GM19328 (cell line): Measurements from ENCODE around the gene SLC25A2.
A peak's percentile ranks its signal among the peaks of the same experiment; 100 is the strongest.
"Not testable (repeated sequence)": the region's sequence is repeated elsewhere in the genome, so short reads cannot be mapped to it uniquely, and the experiment has no call there.

Experiments used
- ATAC-seq: cut with Tn5 transposase; IDR thresholded peaks from one replicate; pipeline ENCODE4 v1.9.1; 2021; ENCODE audit warnings: mild to moderate bottlenecking, moderate library complexity; ENCODE audit not compliant: unreplicated experiment

Gene SLC25A2

DNA sequence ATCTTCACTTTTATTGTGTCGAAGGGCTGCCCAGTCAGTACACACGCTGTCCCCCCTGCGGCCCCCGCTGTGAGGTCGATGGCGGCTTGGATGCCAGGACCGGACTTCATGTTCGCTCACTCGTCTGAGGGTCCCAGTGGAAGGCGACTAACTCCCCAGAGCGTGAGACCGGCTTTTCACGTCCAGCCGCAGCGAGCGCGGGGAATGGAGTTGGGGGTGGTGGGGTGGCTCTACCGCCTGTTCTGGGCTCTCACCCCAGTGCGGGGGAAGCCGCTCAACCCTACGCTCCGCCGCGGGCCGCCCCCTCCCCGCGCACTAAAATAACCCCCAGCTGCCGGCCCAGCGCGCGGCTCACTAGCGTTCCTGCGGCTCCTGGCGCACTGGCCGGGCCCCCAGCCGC lies at the start of gene SLC25A2:
Gene SLC25A2 (minus strand): TSS at position 294 of the 400 bp plus-strand sequence. CDS start 184 bp downstream, at position 110.
- no peak for ATAC-seq

GRCh38 chr5:141351591-141351990 lies 47.7 kb upstream of the SLC25A2 start:
- ATAC-seq: no peak

DNA sequence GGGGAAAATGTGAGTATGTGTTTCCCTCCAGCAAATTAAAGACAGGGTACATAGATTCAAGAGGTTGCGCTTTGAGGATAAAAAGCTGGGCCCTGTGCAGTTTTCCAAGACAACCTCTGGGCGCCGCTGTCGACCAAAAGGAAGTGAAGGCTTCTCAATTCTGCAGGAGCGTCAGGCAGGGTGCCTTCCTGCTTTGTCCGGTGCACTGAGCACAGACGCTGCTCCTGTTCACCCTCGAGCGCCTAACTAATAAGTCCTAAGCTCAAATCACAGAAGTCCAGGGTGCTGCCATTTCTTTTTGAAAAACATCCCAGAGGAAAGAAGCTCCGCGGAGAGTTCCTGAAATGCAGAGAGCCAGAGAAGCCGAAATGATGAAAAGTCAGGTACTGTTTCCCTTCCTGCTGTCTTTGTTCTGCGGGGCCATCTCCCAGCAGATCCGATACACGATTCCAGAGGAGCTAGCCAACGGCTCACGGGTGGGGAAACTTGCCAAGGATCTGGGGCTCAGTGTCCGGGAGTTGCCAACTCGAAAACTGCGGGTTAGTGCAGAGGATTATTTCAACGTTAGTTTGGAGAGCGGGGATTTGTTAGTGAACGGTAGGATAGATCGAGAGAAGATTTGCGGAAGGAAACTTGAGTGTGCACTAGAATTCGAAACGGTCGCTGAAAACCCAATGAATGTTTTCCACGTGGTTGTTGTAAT lies 46.2 kb upstream of the SLC25A2 start, which contains the start of gene PCDHGB1:
Gene PCDHGB1 (plus strand): TSS at position 183 of the 703 bp plus-strand sequence. CDS start 162 bp downstream, at position 345.
- no peak for ATAC-seq

GRCh38 chr5:141346017-141346416 lies 42.2 kb upstream of the SLC25A2 start:
- ATAC-seq: not testable (repeated sequence)

- ATAC-seq: no peak
These were observed 41.5 kb upstream of the SLC25A2 start for GRCh38 chr5:141345327-141345726.

GRCh38 chr5:141343953-141344463 lies 40.2 kb upstream of the SLC25A2 start:
- no peak for ATAC-seq

GRCh38 chr5:141343242-141343952 lies 39.5 kb upstream of the SLC25A2 start, which contains the start of gene PCDHGA3:
PCDHGA3 (plus strand) TSS chr5:141343829; CDS start chr5:141344034, 205 bp downstream.
- no peak for ATAC-seq

DNA sequence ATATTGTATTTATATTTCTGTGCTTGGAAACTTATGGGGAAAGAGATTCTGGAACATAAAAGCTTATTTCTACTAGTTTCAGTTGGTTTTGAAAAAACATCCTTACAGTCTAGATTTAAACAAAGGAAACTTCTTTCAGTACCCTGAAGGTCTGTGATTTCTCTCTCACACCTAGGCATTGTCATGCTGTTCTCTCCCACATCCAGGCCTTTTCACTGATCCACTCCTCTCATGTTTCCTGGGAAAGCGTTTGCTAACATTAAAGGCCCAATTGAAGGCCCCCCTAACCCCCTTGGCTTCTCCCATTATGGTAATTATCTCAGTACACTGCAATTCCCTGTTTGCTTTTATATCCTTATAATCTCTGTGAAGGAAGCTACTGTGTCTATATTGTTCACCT lies 38.9 kb upstream of the SLC25A2 start:
- ATAC-seq: no peak

DNA sequence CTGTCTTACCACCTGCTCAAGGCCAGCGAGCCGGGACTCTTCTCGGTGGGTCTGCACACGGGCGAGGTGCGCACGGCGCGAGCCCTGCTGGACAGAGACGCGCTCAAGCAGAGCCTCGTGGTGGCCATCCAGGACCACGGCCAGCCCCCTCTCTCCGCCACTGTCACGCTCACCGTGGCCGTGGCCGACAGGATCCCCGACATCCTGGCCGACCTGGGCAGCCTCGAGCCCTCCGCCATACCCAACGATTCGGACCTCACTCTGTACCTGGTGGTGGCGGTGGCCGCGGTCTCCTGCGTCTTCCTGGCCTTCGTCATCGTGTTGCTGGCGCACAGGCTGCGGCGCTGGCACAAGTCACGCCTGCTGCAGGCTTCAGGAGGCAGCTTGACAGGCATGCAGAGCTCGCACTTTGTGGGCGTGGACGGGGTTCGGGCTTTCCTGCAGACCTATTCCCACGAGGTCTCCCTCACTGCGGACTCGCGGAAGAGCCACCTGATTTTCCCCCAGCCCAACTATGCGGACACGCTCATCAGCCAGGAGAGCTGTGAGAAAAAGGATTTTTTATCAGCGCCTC lies 37.0 kb upstream of the SLC25A2 start:
- not testable (repeated sequence) for ATAC-seq

DNA sequence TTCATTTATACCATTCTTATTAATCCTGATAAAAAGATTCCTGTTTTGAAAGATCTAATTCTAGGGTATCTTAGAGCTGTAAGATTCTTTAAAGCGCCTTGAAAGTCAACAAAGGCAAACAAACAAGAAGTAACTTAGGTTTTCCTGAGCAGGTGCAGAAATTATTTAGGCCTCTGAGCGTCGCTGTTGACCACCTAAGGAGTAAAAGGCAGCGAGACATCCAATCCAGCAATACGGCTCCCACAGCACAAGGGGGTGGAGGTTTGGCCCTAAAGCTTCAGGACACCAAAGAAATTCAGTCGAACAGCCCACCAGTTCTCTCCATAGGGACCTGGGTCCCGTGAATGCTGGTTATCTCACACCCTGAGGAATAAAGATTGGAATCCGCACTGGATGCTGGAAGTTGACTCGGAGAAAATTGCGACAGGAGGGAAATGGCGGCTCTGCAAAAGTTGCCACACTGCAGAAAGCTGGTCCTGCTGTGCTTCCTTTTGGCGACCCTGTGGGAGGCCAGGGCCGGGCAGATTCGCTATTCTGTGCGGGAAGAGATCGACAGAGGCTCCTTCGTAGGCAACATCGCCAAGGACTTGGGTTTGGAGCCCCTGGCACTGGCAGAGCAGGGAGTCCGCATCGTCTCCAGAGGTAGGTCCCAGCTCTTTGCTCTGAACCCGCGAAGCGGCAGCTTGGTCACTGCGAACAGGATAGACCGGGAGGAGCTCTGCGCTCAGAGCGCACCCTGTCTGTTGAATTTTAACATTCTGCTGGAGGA lies 34.9 kb upstream of the SLC25A2 start, which contains the start of gene PCDHGA2:
Gene PCDHGA2 (plus strand): TSS at position 223 of the 769 bp plus-strand sequence.
- no peak for ATAC-seq

GRCh38 chr5:141332571-141332970 lies 28.7 kb upstream of the SLC25A2 start:
- not testable (repeated sequence) for ATAC-seq

DNA sequence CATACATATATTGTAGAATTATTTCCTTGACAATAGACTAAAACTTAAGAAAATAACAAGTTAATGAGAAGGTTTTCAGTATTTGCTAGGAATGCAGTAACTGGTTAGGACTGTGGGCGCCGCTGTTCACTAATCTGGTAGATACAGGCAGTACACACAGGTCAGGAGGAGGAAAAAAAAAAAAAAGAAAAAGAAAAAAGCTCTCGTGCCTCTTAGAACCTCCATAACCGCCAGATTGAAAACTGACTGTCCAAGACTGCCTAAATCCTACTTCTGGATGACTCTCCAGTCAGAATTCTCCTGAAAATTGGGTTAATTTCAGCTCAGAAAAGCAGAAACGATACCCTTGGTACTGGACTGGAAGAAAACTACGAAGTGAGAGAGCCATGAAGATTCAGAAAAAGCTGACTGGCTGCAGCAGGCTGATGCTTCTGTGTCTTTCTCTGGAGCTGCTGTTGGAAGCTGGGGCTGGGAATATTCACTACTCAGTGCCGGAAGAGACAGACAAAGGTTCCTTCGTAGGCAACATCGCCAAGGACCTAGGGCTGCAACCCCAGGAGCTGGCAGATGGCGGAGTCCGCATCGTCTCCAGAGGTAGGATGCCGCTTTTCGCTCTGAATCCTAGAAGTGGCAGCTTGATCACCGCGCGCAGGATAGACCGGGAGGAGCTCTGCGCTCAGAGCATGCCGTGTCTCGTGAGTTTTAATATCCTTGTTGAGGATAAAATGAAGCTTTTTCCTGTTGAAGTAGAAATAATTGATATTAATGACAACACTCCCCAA lies 26.6 kb upstream of the SLC25A2 start, which contains the start of gene PCDHGA1:
Gene PCDHGA1 (plus strand): TSS at position 216 of the 782 bp plus-strand sequence.
- ATAC-seq: no peak

DNA sequence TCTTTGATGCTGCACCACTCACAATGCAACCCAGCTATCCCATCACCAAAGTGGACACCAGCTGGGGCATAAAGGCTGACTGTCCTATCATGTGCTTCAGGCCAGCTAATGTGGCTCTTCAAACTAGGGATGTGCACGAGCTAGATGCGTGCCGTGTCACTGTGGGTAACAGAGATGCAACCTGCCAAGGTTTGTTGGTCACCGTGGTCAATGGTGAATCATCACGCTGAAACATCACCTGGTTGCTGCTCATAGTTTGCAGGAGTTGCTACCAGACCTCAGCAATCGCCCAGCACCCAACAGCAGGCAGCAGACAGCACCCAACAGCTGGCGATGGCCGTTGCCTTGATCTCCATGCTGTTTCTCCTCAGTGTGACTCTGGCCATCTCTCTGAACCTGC lies 24.4 kb upstream of the SLC25A2 start:
- ATAC-seq: no peak

GRCh38 chr5:141326088-141326854 lies 22.4 kb upstream of the SLC25A2 start:
- peak; percentile 84 for ATAC-seq

- no peak for ATAC-seq
These were observed 18.4 kb upstream of the SLC25A2 start for GRCh38 chr5:141322261-141322660.

DNA sequence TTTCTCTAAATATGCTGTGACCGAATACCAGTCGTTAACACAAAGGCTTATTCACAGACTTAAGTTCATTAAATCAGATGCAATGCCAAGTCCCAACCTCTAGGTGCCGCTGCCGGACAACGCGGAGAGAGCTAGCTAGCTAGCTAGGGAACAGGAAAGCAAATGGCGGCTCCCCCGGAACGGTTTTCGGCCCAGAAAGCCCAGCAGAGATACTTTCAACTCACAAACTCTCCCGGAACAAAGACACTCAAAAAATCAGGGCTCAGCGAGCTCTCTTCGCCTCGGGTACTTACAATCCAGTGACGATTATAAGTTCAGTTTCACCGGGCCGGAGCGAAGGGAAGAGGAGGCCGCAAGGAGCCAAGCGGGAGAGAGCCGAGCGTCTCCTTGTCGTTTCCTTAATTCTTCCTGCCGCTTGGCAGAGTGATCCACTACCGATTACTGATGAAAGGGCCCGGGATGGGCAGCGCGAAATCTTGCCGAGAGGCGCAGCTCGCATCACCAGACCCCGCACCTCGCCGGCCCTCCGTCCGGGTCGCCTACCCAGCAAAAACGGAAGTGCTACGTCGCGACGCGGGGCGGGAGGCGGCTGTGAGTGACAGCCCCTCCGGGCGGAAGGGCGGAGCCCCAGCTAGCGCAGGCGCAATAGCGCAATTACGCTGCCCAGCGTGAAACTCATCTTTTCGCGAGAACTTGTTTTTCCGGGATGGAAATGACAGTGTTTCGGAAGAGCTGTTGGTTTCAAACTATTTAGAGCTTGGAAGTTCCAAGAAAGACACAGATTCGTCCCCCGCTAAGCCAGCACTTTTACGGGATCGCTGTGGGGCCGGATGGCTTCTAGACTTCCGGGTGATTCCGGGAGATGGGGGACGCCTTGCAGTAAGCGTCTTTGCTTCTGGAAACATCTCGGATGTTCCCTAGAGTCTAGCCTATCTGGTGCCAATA lies 16.6 kb upstream of the SLC25A2 start, which contains the start of gene TAF7:
Gene TAF7 (minus strand): TSS at position 560 of the 945 bp plus-strand sequence. CDS start 740 bp downstream, outside the sequence.
- peak; percentile 96 for ATAC-seq

DNA sequence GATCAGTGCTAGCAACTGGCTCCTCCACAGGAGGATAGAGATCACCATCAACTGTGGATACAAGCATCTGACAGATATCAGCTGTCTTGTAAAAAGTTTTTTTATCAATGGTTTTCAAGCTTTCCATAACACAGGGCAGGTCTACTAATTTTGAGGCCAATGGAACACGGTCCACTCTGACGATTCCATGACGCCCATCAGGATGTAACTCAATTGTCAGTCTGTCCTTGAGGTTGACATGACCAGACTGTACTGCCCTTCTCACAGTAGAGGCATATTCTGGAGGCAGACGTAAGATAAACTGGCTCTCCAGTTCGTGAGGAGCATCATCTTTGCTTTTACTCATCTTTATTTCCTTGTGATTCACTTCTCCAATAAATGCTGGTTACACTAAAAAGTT lies 15.8 kb upstream of the SLC25A2 start:
- no peak for ATAC-seq

DNA sequence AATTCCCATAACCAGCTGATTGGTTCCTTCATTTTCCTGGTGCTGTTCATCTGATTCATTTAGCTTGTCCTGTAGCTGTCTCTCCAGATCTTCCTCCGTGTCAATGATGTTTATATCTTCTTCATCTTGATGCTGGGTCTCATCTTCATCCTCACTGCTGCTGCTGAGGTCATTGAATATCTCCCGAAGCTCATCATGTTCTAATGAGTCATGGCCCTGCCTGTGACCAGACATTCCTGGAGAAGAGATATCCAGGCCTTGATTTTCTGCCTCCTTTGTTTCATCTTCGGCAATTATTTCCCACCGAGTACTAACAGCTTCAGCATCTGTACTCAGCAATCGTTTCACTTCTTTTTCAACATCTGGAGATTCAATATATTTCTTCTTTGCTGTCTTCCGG lies 15.4 kb upstream of the SLC25A2 start:
- ATAC-seq: no peak
